Measurements from ENCODE around the gene DIS3L2.

GRCh38 chr2:231928481-231928880 lies 33.0 kb upstream of the DIS3L2 start:
- TF ChIP-seq CTCF (IDR thresholded peaks at IDR 0.05): no peak
- no peak for TF ChIP-seq POLR2A (IDR thresholded peaks at IDR 0.05)

Measured in uterus (tissue), 2 donors.